Hindlimb muscle (tissue), 1 donor: ENCODE results near the gene CASTOR1. TPM values are rescaled to one million over a fixed set of nuclear protein-coding genes. Genes with fewer than 3 reads are reported as not detected.
A peak's percentile ranks its signal among the peaks of the same experiment; 100 is the strongest.

ENCODE experiments used
- DNase-seq: peaks from one replicate; pipeline ENCODE4 v3.0.0-alpha.2; 2013
- polyA plus RNA-seq: library from polyadenylated mRNA; unstranded; fragments of 120-200 nt; gene quantifications from one replicate; pipeline ENCODE4 v1.2.1, GENCODE V29; 2013; ENCODE audit not compliant: insufficient read length

CASTOR1 gene
- polyA plus RNA-seq, 1 donor, result 5.4 TPM

GRCh38 chr22:30284172-30284571, 5.1 kb downstream of the CASTOR1 start:
- no peak for DNase-seq

GRCh38 chr22:30283342-30283741, 6.0 kb downstream of the CASTOR1 start:
- no peak for DNase-seq

DNA sequence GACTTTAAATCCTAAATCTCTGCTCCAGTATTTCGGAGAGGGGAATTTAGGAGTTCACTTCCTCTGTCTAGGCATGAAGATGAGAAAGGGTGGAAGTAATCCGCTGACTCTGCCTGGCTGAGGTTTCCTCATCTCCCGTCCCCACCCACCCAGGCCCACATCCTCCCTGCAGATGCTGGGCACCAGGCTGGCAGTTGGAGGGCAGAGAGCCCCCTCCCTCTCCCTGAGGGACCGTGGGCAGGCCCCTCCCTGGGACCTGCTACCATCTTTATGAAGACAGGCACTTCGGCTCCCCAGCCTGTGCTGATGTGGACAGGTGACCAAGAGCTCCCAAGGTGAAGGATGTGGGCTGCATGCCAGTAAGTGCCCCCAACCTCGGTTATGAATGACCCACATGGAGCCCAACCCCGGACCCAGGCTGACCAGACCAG, 6.7 kb downstream of the CASTOR1 start:
- no peak for DNase-seq

DNA sequence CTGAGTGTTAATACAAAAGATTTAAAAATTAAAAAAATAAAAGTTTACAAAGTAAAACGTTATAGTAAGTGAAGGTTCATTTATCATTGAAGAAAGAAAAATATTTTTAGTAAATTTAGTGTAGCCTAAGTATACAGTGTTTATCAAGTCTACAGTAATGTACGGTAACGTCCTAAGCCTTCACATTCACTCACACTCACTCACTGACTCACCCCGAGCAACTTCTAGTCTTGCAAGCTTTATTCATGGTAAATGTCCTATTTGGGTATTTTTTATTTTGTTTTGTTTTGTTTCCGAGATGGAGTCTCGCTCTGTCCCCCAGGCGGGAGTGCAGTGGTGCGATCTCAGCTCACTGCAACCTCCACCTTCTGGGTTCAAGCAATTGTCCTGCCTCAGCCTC, 8.8 kb downstream of the CASTOR1 start:
- no peak for DNase-seq

DNA sequence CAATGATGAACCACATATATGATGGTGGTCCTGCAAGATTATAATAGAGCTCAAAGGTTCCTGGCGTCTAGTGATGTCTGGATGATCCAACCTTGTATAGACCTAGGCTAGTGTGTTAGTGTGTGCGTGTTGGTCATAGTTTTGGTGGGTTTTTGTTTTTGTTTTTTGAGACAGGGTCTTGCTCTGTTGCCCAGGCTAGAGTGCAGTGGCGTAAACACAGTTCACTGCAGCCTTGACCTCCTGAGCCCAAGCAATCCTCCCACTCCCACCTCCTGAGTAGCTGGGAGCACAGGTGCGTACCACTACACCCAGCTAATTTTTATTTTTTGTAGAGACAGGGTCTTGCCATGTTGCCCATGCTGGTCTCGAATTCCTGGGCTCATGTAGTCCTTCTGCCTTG, 9.4 kb downstream of the CASTOR1 start:
- DNase-seq, result no peak

- DNase-seq, result no peak
These were observed 10.1 kb downstream of the CASTOR1 start for GRCh38 chr22:30279046-30279788.

DNA sequence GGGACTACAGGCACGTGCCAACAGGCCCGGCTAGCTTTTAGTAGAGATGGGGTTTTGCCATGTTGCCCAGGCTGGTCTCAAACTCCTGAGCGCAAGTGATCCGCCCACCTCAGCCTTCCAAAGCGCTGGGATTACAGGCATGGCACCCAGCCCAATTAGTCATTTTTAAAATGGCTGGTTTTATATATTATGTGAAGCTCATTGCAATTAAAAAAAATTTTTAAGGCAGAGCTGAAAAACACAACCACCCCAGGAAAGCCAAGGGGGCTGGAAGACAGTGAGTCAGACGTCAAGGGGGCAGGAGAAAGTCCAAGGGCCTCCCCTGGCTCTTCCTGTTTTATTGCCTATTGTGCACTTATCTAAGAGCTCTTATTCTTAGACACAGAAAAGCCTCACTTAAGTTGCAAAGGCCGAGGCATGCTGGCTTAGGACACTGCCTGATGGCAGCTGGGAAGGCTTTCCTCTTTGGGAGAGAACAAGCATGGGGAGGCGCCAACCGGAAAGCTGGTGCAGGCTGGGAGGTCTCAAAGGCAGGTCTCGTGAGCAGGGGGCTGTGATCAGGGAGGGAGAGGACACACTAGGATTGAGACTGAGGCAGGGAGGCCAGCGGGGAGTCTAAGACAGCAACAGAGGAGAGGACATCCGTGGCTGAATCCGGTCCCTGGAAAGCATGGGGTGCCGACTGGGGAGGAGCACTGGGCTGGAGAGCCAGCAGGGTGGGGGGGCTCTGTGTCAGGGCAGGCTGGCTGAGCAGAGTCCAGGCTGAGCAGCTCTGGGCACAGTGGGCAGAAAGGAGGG, 11.6 kb downstream of the CASTOR1 start:
- no peak for DNase-seq

GRCh38 chr22:30276039-30276438, 13.3 kb downstream of the CASTOR1 start:
- no peak for DNase-seq

GRCh38 chr22:30275625-30276024, 13.7 kb downstream of the CASTOR1 start:
- DNase-seq, result no peak

DNA sequence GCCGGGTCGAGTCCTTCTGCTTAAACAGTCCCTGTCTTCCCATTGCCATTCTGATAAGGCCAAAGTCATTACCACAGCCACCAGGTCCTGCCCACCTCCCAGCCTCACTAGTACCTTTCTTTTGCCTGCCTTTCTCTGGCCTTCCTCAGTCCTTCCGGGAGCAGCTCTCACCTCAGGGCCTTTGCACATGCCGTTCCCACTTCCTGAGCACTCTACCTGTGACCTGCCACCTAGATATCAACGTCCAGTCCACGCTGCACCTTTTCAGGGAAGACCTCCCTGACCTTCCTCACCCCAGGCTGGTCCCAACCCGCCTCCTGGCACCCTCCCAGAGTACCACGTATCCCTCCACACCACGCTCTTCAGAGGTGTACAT, 14.9 kb downstream of the CASTOR1 start:
- no peak for DNase-seq

GRCh38 chr22:30273711-30274436, 15.4 kb downstream of the CASTOR1 start:
- DNase-seq, result no peak

- no peak for DNase-seq
These were observed 16.3 kb downstream of the CASTOR1 start for GRCh38 chr22:30272781-30273601.

DNA sequence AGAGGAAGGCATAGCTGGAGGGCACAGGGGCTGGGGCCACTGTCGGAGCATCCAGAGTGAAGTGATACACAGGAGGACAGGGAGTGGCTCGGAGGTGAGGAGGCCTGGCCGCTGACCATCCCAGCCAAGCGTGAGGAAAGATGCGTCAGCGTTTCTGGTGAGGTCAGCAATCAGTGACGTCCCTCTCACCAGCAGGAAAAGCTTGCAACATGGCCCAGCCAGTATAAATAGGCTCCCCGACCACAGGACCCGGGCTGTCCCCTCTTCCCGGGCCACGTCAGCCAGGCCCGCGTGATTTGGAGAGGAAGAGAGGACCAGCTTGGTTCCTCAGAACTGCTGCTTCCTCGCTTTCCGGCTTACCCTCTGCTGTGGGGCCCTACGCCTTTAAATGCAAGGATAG, 18.5 kb downstream of the CASTOR1 start:
- DNase-seq, result peak; percentile 55

DNA sequence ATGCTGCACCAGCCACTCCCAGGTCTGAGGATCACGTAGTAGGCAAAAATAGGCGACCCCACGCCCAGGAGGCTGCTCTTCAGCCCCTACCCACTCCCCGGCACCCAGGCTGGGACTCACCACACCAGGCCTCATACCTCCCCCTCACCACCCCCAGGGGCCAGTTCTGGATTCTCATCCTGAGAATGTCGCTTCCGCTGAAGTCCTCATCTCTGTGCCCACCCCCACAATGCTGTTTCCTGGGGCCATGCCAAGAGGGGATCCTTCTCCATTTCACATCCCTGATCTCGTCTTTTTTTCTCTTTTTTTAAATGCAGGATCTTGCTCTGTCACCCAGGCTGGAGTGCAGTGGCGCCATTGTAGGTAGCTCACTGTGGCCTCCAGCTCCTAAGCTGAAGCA, 21.0 kb downstream of the CASTOR1 start:
- no peak for DNase-seq

- no peak for DNase-seq
These were observed 21.7 kb downstream of the CASTOR1 start for GRCh38 chr22:30267382-30268302.

- DNase-seq, result no peak
These were observed 22.6 kb downstream of the CASTOR1 start, which contains the start of gene OSM for GRCh38 chr22:30266445-30267381. TSS of gene OSM (minus strand) at chr22:30266851. CDS start at chr22:30266799, 52 bp downstream.

DNA sequence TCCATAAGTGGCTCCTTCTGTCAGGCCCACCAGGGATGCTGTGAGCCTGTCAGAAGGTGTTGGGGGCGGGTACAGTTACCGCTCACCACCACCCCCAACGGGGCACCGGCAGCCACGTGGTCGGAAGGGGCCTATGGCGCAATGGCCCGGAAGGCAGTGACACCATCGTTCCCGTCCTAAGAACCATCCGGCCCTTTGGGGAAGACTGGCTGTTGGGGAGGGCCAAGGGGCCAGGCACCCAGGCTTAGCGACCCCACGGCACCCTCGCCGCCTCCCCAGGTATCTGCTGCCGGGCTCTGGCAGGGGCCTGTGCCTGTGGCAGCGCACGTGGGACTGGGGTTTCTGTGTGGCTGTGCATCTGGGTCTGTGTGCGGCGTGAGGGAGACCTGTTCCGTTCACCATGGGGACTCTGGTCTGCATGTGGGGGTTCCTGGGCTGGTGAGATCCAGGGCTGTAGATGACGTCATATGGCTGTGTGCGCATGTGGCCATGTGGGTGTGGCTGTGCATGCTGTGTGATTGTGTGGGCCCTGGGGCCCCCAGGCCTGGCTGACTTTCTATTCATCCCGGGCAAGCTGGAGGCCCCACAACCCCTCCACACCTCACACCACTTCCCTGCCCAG, 23.4 kb downstream of the CASTOR1 start:
- DNase-seq, result no peak

DNA sequence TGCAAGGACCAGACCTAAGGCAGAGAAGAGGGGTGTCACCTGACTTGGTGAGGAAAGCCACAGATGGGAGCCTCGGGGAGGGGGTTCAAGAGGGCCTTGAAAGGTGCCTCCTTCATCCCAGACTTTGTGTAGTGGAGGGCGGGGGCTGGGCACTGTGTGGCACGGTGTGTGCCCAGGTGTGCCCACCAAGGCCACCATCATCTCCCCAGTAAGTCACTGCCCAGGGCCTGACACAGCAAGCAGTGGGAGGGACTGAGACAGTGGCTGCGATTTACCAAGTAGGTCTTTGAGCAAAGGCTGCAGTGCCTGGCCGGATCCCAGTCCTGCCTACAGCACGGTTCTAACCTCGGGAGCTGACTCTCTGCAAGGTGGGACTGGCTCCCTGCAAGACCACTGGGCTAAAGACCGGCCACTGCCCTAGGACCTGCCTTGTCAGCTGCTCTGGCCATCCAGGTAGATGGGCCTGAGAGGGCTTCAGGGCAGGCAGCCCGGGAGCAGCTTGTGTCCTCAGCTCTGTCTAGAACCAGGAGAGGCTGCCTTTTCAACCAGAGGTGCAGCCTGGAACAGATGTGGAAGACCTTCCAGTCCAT, 24.1 kb downstream of the CASTOR1 start:
- DNase-seq, result no peak

- no peak for DNase-seq
These were observed 25.4 kb downstream of the CASTOR1 start for GRCh38 chr22:30263883-30264282.
